NB4 (cell line): ENCODE measurements around the gene GADD45A.

ENCODE experiments used
- CTCF ChIP-seq: IDR thresholded peaks from one replicate; pipeline ENCODE4 v1.5.1; 2012; ENCODE audit warnings: low read depth, low read length
- MYC ChIP-seq: IDR thresholded peaks from 2 replicates; pipeline ENCODE4 v1.6.1; 2011; ENCODE audit warnings: low read depth, low read length
- POLR2A ChIP-seq: IDR thresholded peaks from 2 replicates; pipeline ENCODE4 v1.6.1; 2011; ENCODE audit warnings: mild to moderate bottlenecking; ENCODE audit not compliant: insufficient read length; ENCODE audit errors: extremely low read depth
- TF ChIP-seq, protein P1 (sequence below): IDR thresholded peaks from 2 replicates; pipeline ENCODE4 v1.6.1; 2011; ENCODE audit warnings: low read depth, low read length

DNA sequence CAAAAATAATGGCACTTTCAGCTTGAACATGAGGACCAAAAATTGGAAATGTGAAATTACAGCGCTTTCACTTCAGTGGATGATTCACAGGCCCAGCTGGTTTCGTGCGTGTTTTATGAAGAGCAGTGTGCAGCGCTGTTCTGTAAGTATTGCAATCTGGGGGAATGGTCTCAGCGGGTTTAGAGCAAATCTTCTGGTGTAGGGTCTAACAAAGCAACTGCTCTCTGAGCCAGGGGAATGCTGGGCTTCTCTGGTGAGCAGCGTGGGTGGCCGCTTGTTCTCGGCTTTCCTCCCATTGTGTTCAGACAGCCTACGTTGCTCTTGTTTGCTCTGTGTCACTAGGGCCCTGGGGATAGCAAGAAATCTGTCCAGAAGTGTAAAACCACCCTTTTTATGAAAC, 42.4 kb upstream of the GADD45A start:
- TF ChIP-seq CTCF (no peak), POLR2A (no peak), MYC (no peak)
- TF ChIP-seq, protein P1, sequence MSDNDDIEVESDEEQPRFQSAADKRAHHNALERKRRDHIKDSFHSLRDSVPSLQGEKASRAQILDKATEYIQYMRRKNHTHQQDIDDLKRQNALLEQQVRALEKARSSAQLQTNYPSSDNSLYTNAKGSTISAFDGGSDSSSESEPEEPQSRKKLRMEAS = no peak
